GM12878 (cell line): ENCODE data around the gene QSOX2. TPM values are rescaled to one million over a fixed set of nuclear protein-coding genes. Genes with fewer than 3 reads are reported as not detected.
A peak's percentile ranks its signal among the peaks of the same experiment; 100 is the strongest.

Experiments used
- ATAC-seq: fragments of 200-7000 bp; cut with Tn5 transposase; 3 replicates; pipeline ENCODE4 v1.9.1; 2020; ENCODE audit warnings: mild to moderate bottlenecking, moderate library complexity
- BruUV-seq: library from RNA; stranded (reverse); fragments of 400-500 nt; replicated peaks from 2 replicates; lab custom pipeline; 2021; lab: Mats Ljungman, UMichigan
- CTCF ChIA-PET: fragments of 300-600 bp; sonication (Branson Sonifier 250); formaldehyde crosslinking; extraction: SDS; loops from one replicate; lab custom pipeline; 2021; ENCODE audit warnings: inconsistent platforms; lab: Yijun Ruan, JAX
- POLR2A ChIA-PET: fragments of 350-600 bp; formaldehyde crosslinking; extraction: SDS; loops from one replicate; lab custom pipeline; 2021; ENCODE audit warnings: inconsistent platforms; lab: Charles Lee
- RAD21 ChIA-PET: fragments of 300-600 bp; sonication (Branson Sonifier 250); formaldehyde crosslinking; loops from one replicate; lab custom pipeline; 2023; ENCODE audit warnings: antibody characterized with exemption; ENCODE audit not compliant: unreplicated experiment; lab: Charles Lee
- SMC1A ChIA-PET: fragments of 300-600 bp; sonication (Branson Sonifier 250); formaldehyde crosslinking; loops from one replicate; lab custom pipeline; 2023; ENCODE audit not compliant: unreplicated experiment, uncharacterized antibody; lab: Charles Lee
- DNase-seq: peaks from one replicate; pipeline ENCODE4 v3.0.0-alpha.2; 2011; ENCODE audit warnings: low read depth, low spot score
- FAIRE-seq: peaks from 3 replicates; lab custom pipeline; 2011; peaks lifted over from hg19 to GRCh38; lab: Jason Lieb, UNC
- H2AFZ ChIP-seq: 2 replicates; pipeline ENCODE4 v1.6.0; 2011; ENCODE audit warnings: low read depth, low read length, control low read depth; ENCODE audit not compliant: control insufficient read depth
- H3K27ac ChIP-seq: 2 replicates; pipeline ENCODE4 v1.5.1; 2011; ENCODE audit warnings: control low read depth; ENCODE audit not compliant: control insufficient read depth, insufficient read depth
- H3K27me3 ChIP-seq, 2 experiments: replicated peaks in 1 of 2; 2 replicates each; pipeline versions ENCODE4 v1.6.0 to v1.6.1; 2011; ENCODE audit warnings: low read length in 1 of 2; ENCODE audit not compliant: control insufficient read depth in 2 of 2, insufficient read depth in 2 of 2
- H3K36me3 ChIP-seq, 2 experiments: 2 replicates each; pipeline ENCODE4 v1.5.1; 2011; ENCODE audit warnings: low read length in 1 of 2; ENCODE audit not compliant: control insufficient read depth in 2 of 2, insufficient read depth in 2 of 2
- H3K4me1 ChIP-seq: 2 replicates; pipeline ENCODE4 v1.6.1; 2011; ENCODE audit warnings: mild to moderate bottlenecking, low read length, moderate library complexity, mixed read lengths; ENCODE audit not compliant: control insufficient read depth, insufficient read depth
- H3K4me2 ChIP-seq: 2 replicates; pipeline ENCODE4 v1.6.0; 2011; ENCODE audit warnings: control low read depth; ENCODE audit not compliant: control insufficient read depth, insufficient read depth
- H3K4me3 ChIP-seq: fragments of 200-600 bp; sonication (generic); 2 replicates; pipeline ENCODE4 v1.5.1; 2016
- H3K79me2 ChIP-seq: 2 replicates; pipeline ENCODE4 v1.6.0; 2011; ENCODE audit warnings: low read length; ENCODE audit not compliant: control insufficient read depth, insufficient read depth
- H3K9ac ChIP-seq: 2 replicates; pipeline ENCODE4 v1.8.0; 2011; ENCODE audit warnings: low read length, control low read depth, mixed read lengths; ENCODE audit not compliant: control insufficient read depth, insufficient read depth
- H3K9me3 ChIP-seq: replicated peaks from 3 replicates; pipeline ENCODE4 v1.5.1; 2011; ENCODE audit warnings: mild to moderate bottlenecking, low read length; ENCODE audit not compliant: control insufficient read depth, insufficient read depth
- H4K20me1 ChIP-seq: 2 replicates; pipeline ENCODE4 v1.6.0; 2011; ENCODE audit not compliant: control insufficient read depth, insufficient read depth
- BMI1 ChIP-seq: fragments of 450-650 bp; IDR thresholded peaks from 2 replicates; pipeline ENCODE4 v1.6.1; 2016; ENCODE audit warnings: mild to moderate bottlenecking, moderate library complexity, borderline replicate concordance
- EED ChIP-seq: sonication (generic); IDR thresholded peaks from 2 replicates; pipeline ENCODE4 v1.6.1; 2016; ENCODE audit warnings: antibody characterized with exemption, low read depth
- HCFC1 ChIP-seq: fragments of 150-350 bp; IDR thresholded peaks from 2 replicates; pipeline ENCODE4 v1.6.1; 2014; ENCODE audit warnings: low read length
- NFYB ChIP-seq: IDR thresholded peaks from 2 replicates; pipeline ENCODE4 v1.6.1; 2011; ENCODE audit warnings: low read depth, mild to moderate bottlenecking, low read length, improper control_type of control experiment, moderate library complexity; ENCODE audit not compliant: insufficient read depth
- NRF1 ChIP-seq: conservative IDR thresholded peaks from 2 replicates; pipeline ENCODE4 v1.6.1; 2011; ENCODE audit warnings: mild to moderate bottlenecking, low read depth, low read length, improper control_type of control experiment
- PAX5 ChIP-seq: IDR thresholded peaks from 2 replicates; pipeline ENCODE4 v1.6.1; 2011; ENCODE audit warnings: low read depth, low read length, borderline replicate concordance
- RCOR1 ChIP-seq: conservative IDR thresholded peaks from 2 replicates; pipeline ENCODE4 v1.6.1; 2012; ENCODE audit warnings: low read depth, low read length, improper control_type of control experiment
- ZNF24 ChIP-seq: fragments of 450-650 bp; IDR thresholded peaks from 2 replicates; pipeline ENCODE4 v1.6.1; 2017; ENCODE audit warnings: antibody characterized with exemption, mild to moderate bottlenecking
- whole genome bisulfite sequencing: methylation state at CpG from one replicate; pipeline ENCODE4 v1.1.6; 2016; ENCODE audit warnings: low lambda C conversion rate; ENCODE audit not compliant: insufficient replicate concordance, insufficient coverage; ENCODE audit errors: missing lambda C conversion rate; 5-methylcytosine and 5-hydroxymethylcytosine counted together
- in situ Hi-C: fragments of 300-500 bp; cut with MboI; formaldehyde crosslinking; loops from 9 replicates; pipeline ENCODE4 v1.14.3; 2018; ENCODE audit warnings: mixed read lengths
- intact Hi-C: fragments of 100-400 bp; cut with micrococcal nuclease; formaldehyde crosslinking; loops from one replicate; pipeline ENCODE4 v1.14.2; 2022; ENCODE audit not compliant: unreplicated experiment
- polyA plus RNA-seq, 11 experiments: library from polyadenylated mRNA; depleted of rRNA in 4 of 11; unstranded in 6 of 11; stranded (reverse) in 5 of 11; fragments of >200 nt; fragmentation: Nextera tagmentation in 4 of 11; fragmentation: Illumina TruSeq in 1 of 11; extraction: Ambion mirVana in 4 of 11; extraction: Trizol in 1 of 11; gene quantifications; 1 replicate in 1 of 11; 2 replicates in 10 of 11; pipeline versions ENCODE4 v1.2.1 to v1.2.3, GENCODE V29; 2011 to 2016; ENCODE audit warnings: inconsistent platforms in 2 of 11, missing spikeins in 2 of 11, low read depth in 1 of 11
- total RNA-seq, 4 experiments: library from RNA; depleted of rRNA in 3 of 4; stranded (reverse); fragments of >200 nt in 3 of 4; fragmentation: Illumina TruSeq in 1 of 4; extraction: Trizol in 1 of 4; gene quantifications; 2 replicates each; pipeline versions ENCODE4 v1.2.1 to v1.2.3, GENCODE V29; 2013 to 2021
- TF ChIP-seq, protein P1 (sequence below): fragments of 450-650 bp; conservative IDR thresholded peaks from 2 replicates; pipeline ENCODE4 v1.6.1; 2017; ENCODE audit warnings: mild to moderate bottlenecking, moderate library complexity
- TF ChIP-seq, protein P2 (sequence below): IDR thresholded peaks from 2 replicates; pipeline ENCODE4 v1.6.1; 2011; ENCODE audit warnings: mild to moderate bottlenecking, low read depth, low read length, moderate library complexity; ENCODE audit not compliant: insufficient replicate concordance
- TF ChIP-seq, protein P3 (sequence below): fragments of 450-650 bp; formaldehyde crosslinking; IDR thresholded peaks from 2 replicates; pipeline ENCODE4 v1.4.0; 2020; ENCODE audit warnings: mild to moderate bottlenecking, moderate library complexity
- TF ChIP-seq, protein P4 (sequence below): IDR thresholded peaks from 2 replicates; pipeline ENCODE4 v1.6.1; 2011; ENCODE audit warnings: borderline replicate concordance, low read depth, mild to moderate bottlenecking, moderate library complexity, low read length; ENCODE audit not compliant: insufficient read depth, poor library complexity, severe bottlenecking

Gene QSOX2
- total and polyA plus RNA-seq, 10 of the 15 experiments (the other 5 are each of a cell fraction or from before 2014, with no cell fraction given), result 0.34 to 16.1 (median 8.2) TPM

DNA sequence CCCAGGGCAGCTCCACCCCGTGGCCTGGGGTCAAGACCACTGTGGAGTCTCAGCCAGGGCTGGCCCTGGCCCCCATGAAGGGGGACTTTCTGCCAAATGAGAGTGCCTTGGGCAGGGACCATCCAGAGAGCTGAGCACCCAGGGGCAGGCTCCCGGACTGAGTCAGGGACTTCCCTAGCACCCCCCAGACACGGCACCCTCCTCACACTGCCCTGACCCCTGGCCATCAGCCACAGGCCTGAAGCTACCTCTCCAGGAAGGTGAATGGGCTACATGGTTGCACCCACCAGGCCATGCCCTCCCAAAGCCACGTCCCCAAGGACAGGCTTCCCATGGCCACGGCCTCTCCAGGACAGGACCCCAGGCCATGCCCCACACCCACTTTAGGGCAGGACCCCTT, 48.8 kb upstream of the QSOX2 start (continued):
- TF ChIP-seq RCOR1, result no peak
- TF ChIP-seq, protein P1, sequence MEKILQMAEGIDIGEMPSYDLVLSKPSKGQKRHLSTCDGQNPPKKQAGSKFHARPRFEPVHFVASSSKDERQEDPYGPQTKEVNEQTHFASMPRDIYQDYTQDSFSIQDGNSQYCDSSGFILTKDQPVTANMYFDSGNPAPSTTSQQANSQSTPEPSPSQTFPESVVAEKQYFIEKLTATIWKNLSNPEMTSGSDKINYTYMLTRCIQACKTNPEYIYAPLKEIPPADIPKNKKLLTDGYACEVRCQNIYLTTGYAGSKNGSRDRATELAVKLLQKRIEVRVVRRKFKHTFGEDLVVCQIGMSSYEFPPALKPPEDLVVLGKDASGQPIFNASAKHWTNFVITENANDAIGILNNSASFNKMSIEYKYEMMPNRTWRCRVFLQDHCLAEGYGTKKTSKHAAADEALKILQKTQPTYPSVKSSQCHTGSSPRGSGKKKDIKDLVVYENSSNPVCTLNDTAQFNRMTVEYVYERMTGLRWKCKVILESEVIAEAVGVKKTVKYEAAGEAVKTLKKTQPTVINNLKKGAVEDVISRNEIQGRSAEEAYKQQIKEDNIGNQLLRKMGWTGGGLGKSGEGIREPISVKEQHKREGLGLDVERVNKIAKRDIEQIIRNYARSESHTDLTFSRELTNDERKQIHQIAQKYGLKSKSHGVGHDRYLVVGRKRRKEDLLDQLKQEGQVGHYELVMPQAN, result no peak
- TF ChIP-seq, all 136 proteins: peak for 0

DNA sequence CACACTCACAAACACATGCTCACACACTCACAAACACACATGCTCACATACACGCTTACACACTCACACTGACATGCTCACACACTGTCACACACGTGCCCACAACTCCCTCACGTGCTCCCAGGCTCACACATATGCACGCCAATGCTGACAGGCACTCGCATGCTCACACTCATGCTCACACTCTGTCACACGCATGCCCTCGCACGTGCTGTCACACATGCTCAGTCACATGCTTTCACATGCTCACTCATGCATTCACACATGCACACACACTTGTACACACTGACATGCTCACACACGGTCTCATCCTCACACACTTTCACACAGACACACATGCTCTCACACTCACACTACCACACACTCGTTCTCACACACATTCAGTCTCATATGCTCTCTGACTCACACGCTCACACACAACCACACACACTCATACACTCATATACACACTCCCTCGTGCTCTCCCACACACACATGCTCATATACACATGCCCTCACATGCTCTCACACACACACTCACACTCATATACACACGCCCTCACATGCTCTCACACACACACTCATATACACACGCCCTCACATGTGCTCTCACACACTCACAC, 48.0 kb upstream of the QSOX2 start:
- Histone ChIP-seq H3K9ac (no peak overlapping the region), H2AFZ (no peak overlapping the region), H4K20me1 (no peaks in the 10 kb centered on the region), H3K36me3 (no peaks in the 10 kb centered on the region), H3K4me1 (no peaks in the 10 kb centered on the region), H3K9me3 (no peaks in the 10 kb centered on the region; the same call in 2 of the 3 replicates), H3K79me2 (no peaks in the 10 kb centered on the region), H3K4me3 (no peak overlapping the region), H3K27me3 (no peaks in the 10 kb centered on the region), H3K27ac (no peak overlapping the region), H3K4me2 (no peak overlapping the region)
- ChIA-PET POLR2A (no interaction called here), RAD21 (no interaction called here), CTCF (no interaction called here), SMC1A (no interaction called here)
- intact Hi-C loops, result no loop called here
- BruUV-seq, result no TSS peak
- in situ Hi-C loops, result no loop called here
- WGBS, result 47% methylated on average over 14 of the region's 14 CpGs
- FAIRE-seq, result no peak
- ATAC-seq, result no peak
- no peak for DNase-seq
- TF ChIP-seq HCFC1 (no peak), BMI1 (no peak), EED (no peak), NRF1 (no peak), ZNF24 (no peak), PAX5 (no peak), NFYB (no peak)
- TF ChIP-seq, protein P2, sequence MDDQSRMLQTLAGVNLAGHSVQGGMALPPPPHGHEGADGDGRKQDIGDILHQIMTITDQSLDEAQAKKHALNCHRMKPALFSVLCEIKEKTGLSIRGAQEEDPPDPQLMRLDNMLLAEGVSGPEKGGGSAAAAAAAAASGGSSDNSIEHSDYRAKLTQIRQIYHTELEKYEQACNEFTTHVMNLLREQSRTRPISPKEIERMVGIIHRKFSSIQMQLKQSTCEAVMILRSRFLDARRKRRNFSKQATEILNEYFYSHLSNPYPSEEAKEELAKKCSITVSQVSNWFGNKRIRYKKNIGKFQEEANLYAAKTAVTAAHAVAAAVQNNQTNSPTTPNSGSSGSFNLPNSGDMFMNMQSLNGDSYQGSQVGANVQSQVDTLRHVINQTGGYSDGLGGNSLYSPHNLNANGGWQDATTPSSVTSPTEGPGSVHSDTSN, result peak; percentile 50
- TF ChIP-seq, protein P3, sequence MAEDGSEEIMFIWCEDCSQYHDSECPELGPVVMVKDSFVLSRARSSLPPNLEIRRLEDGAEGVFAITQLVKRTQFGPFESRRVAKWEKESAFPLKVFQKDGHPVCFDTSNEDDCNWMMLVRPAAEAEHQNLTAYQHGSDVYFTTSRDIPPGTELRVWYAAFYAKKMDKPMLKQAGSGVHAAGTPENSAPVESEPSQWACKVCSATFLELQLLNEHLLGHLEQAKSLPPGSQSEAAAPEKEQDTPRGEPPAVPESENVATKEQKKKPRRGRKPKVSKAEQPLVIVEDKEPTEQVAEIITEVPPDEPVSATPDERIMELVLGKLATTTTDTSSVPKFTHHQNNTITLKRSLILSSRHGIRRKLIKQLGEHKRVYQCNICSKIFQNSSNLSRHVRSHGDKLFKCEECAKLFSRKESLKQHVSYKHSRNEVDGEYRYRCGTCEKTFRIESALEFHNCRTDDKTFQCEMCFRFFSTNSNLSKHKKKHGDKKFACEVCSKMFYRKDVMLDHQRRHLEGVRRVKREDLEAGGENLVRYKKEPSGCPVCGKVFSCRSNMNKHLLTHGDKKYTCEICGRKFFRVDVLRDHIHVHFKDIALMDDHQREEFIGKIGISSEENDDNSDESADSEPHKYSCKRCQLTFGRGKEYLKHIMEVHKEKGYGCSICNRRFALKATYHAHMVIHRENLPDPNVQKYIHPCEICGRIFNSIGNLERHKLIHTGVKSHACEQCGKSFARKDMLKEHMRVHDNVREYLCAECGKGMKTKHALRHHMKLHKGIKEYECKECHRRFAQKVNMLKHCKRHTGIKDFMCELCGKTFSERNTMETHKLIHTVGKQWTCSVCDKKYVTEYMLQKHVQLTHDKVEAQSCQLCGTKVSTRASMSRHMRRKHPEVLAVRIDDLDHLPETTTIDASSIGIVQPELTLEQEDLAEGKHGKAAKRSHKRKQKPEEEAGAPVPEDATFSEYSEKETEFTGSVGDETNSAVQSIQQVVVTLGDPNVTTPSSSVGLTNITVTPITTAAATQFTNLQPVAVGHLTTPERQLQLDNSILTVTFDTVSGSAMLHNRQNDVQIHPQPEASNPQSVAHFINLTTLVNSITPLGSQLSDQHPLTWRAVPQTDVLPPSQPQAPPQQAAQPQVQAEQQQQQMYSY, result no peak
- TF ChIP-seq, protein P4, sequence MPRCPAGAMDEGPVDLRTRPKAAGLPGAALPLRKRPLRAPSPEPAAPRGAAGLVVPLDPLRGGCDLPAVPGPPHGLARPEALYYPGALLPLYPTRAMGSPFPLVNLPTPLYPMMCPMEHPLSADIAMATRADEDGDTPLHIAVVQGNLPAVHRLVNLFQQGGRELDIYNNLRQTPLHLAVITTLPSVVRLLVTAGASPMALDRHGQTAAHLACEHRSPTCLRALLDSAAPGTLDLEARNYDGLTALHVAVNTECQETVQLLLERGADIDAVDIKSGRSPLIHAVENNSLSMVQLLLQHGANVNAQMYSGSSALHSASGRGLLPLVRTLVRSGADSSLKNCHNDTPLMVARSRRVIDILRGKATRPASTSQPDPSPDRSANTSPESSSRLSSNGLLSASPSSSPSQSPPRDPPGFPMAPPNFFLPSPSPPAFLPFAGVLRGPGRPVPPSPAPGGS, result peak; percentile 85
